ENCODE data around the gene S100A13. TPM values are rescaled to one million over a fixed set of nuclear protein-coding genes. Genes with fewer than 3 reads are reported as not detected.
"Not testable (repeated sequence)": the region's sequence is repeated elsewhere in the genome, so short reads cannot be mapped to it uniquely, and the experiment has no call there.

S100A13 gene
- total RNA-seq (1 to 10 TPM; 5.5 to 7.6 TPM), polyA plus RNA-seq (1.3 TPM)

DNA sequence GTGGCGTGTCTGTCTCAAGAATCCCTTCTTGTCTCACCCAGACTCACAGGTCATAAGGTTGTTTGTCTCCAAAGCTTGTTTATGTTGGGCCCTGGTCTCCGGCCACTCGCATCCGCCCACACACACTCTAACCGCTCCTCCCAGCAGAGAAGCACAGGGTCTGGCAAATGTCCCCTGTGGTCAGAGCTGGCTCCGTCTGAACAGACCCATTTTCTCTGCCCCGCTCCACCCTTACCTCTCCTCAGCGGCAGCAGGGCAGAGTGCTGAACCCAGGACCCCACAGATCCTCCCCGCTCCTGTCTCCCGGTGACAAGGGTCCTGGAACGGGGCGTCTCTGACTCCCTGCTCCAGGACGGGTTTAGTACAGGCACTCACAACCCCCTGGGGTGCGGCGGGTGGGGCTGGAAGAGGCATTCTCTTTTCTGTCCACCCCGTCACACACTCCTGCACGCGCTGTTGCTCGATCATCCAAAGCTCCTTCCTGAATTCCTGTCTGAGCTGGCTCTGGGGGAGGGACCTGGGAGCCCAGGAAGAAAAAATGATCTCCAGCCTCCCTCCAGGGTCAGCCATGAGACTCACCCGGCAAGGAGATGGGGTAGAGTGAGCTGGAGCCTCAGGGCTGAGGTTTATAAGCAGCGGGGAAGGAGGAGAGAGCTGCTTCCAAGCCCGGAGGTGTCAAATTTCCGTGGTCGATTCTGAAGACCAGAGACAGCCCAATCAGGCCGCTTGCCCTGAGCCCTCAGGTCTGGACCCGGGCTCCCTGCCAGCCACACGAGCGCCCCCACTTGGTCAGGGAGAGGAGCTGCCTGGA lies at the start of gene S100A13:
Gene S100A13, minus strand, starts transcription at position 602 of the 811 bp plus-strand sequence. CDS start 1,033 bp downstream, outside the sequence.
- no peaks in the 10 kb centered on the region for H3K36me3 ChIP-seq (ENCODE audit: insufficient read depth, low read length)
- H3K4me1 Mint-ChIP-seq = no peaks in the 10 kb centered on the region
- peaks cover 0 to 10% of the 10 kb centered on the region in 2 donors for H3K27me3 Mint-ChIP-seq
- no peaks in the 10 kb centered on the region for H3K4me1 ChIP-seq (ENCODE audit: insufficient read depth, low read length)
- CTCF ChIA-PET = no interaction called here
- H3K27ac Mint-ChIP-seq = peak within 1 kb of the TSS in 1 of 8 donors; percentile 36
- no peaks in the 10 kb centered on the region for H3K36me3 Mint-ChIP-seq
- no peaks in the 10 kb centered on the region for H3K9me3 Mint-ChIP-seq
- H3K4me3 Mint-ChIP-seq = no peak within 1 kb of the TSS
- H3K27ac ChIP-seq (ENCODE audit: low read depth, low read length) = peak within 1 kb of the TSS; percentile 68
- no peak within 1 kb of the TSS for H3K4me3 ChIP-seq (ENCODE audit: low read length)
- POLR2A ChIA-PET = no interaction called here
- no peaks in the 10 kb centered on the region for H3K9me3 ChIP-seq (ENCODE audit: low read length)
- DNase-seq = no peak
- no peaks in the 10 kb centered on the region for H3K27me3 ChIP-seq (ENCODE audit: insufficient read depth, low read length, poor library complexity, severe bottlenecking)

DNA sequence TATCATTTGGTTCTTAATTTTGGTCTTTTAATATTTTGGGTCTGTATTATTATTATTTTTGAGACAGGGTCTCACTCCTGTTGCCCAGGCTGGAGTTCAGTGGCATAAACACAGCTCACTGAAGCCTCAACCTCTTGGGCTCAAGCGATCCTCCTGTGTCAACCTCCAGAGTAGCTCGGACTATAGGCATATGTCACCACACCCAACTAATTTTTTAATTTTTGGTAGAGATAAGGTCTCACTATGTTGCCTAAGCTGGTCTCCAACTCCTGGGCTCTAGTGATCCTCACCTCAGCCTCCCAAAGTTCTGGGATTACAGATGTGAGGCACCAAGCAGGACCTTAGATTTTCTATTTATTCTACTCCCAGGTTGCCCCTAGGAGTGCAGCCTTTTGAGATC lies 46.2 kb upstream of the S100A13 start:
- Mint-ChIP-seq H3K27me3 (peaks cover 12 to 21% of the 10 kb centered on the region in 2 donors), H3K27ac (peak overlapping the region in 2 of 8 donors; percentile 72 to 93), H3K4me1 (peaks cover 11 to 27% (median 13%) of the 10 kb centered on the region in 3 donors), H3K9me3 (no peaks in the 10 kb centered on the region), H3K4me3 (peak overlapping the region; percentile 18 to 80 (median 67)), H3K36me3 (peaks cover 0 to 1% (median under 1%) of the 10 kb centered on the region in 3 donors)
- Histone ChIP-seq H3K27ac (ENCODE audit: low read depth, low read length) (no peak overlapping the region), H3K36me3 (ENCODE audit: insufficient read depth, low read length) (peaks cover 4% of the 10 kb centered on the region), H3K9me3 (ENCODE audit: low read length) (no peaks in the 10 kb centered on the region), H3K27me3 (ENCODE audit: insufficient read depth, low read length, poor library complexity, severe bottlenecking) (peaks cover 18% of the 10 kb centered on the region), H3K4me3 (ENCODE audit: low read length) (no peak overlapping the region), H3K4me1 (ENCODE audit: insufficient read depth, low read length) (peaks cover 35% of the 10 kb centered on the region)
- ChIA-PET POLR2A (no interaction called here), CTCF (interaction anchor here (0.7 to 1.4 kb wide), 2 partner anchors 14 to 163 kb away, joined by 3 to 4 read pairs; no protein-coding TSS in a partner anchor)
- no peak for DNase-seq

DNA sequence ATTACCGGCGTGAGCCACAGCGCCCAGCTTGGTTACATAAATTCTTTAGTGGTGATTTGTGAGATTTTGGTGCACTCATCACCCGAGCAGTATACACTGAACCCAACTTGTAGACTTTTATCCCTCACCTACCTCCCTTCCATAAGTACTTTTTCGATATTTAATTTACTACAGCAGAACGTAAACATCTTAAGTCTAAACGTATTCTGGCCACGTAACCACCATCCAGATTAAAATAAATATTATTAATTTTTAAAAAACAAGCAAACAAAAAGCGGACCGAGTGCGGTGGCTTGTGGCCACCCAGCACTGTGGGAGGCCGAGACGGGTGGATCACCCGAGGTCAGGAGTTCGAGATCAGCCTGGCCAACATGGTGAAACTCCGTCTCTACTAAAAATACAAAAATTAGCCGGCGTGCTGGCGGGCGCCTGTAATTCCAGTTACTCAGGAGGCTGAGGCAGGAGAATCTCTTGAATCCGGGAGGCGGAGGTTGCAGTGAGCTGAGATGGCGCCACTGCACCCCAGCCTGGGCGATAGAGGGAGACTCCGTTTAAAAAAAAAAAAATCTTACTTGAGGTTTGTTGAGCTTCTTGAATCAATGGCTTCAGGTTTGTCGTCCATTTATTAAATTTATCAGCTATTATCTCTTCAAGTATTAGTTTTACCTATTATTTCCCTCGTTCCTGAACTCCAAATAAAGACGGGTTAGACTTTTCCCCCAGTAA lies 44.5 kb upstream of the S100A13 start:
- CTCF ChIA-PET = interaction anchor here (0.7 to 2.0 kb wide), 7 partner anchors 9 to 314 kb away, joined by 3 to 6 read pairs (median 3); partner anchors contain the start of genes RAB13 and SNAPIN
- Histone ChIP-seq H3K36me3 (ENCODE audit: insufficient read depth, low read length) (peaks cover 22% of the 10 kb centered on the region), H3K4me1 (ENCODE audit: insufficient read depth, low read length) (peaks cover 30% of the 10 kb centered on the region), H3K27ac (ENCODE audit: low read depth, low read length) (peak overlapping the region; percentile 84), H3K4me3 (ENCODE audit: low read length) (peak overlapping the region; percentile 92)
- not testable (repeated sequence) for H3K27ac Mint-ChIP-seq; H3K9me3 Mint-ChIP-seq; H3K27me3 Mint-ChIP-seq; H3K4me3 Mint-ChIP-seq; H3K9me3 ChIP-seq (ENCODE audit: low read length); H3K27me3 ChIP-seq (ENCODE audit: insufficient read depth, low read length, poor library complexity, severe bottlenecking)
- Mint-ChIP-seq H3K36me3 (peaks cover 9 to 18% (median 13%) of the 10 kb centered on the region in 3 donors), H3K4me1 (peaks cover 11 to 21% (median 12%) of the 10 kb centered on the region in 3 donors)
- POLR2A ChIA-PET = interaction anchor here (0.6 to 2.6 kb wide), 6 partner anchors 12 to 319 kb away, joined by 3 to 18 read pairs (median 7); partner anchors contain the start of genes CHTOP, JTB and RPS27
- peak in 2 of 5 donors; percentile 28 to 67 for DNase-seq

DNA sequence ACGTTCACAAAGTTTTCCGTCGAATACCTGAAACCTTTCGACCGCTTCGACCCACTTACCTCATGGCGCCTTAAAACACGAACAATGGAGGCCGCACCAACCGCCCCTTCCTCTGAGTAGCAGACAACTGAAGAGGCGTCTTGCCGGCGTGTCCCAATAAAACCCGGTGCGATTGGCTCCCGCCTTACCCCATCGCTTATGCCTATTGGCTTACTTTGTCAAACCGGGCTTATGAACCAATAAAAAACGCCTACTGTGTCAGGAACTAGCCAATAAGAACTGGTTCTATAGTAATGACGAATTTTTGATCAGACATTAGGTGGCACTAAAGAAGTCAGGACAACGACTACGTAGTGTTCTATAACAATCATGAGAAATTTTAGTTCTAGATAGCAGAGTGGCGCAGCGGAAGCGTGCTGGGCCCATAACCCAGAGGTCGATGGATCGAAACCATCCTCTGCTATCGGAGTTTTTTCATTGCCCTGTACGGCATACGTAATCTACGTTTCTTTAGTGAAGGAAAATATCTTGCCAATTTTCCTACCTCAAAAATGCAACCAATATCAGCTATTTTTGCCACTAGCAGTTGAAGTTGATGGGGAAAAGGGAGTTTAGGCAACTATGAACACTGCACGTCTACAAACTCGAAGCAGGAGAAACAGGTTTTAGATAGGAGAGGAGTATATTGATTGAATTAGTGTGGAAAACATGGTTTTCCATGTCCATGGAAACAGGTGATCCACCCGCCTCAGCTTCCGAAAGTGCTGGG lies 43.7 kb upstream of the S100A13 start, which contains the start of gene ILF2:
Gene ILF2, minus strand, starts transcription at position 135 of the 769 bp plus-strand sequence. Its CDS starts 71 bp downstream, at position 64.
- Mint-ChIP-seq H3K4me1 (peaks cover 11 to 21% (median 12%) of the 10 kb centered on the region in 3 donors), H3K9me3 (no peaks in the 10 kb centered on the region), H3K27me3 (peaks cover 0 to under 1% of the 10 kb centered on the region in 2 donors), H3K4me3 (no peak within 1 kb of the TSS), H3K27ac (peak within 1 kb of the TSS in 1 of 8 donors; percentile 93), H3K36me3 (peaks cover 9 to 25% (median 12%) of the 10 kb centered on the region in 3 donors)
- peak within 1 kb of the TSS; percentile 92 for H3K4me3 ChIP-seq (ENCODE audit: low read length)
- peaks cover 29% of the 10 kb centered on the region for H3K36me3 ChIP-seq (ENCODE audit: insufficient read depth, low read length)
- DNase-seq = peak; percentile 92 to 98 (median 98)
- H3K4me1 ChIP-seq (ENCODE audit: insufficient read depth, low read length) = peaks cover 30% of the 10 kb centered on the region
- H3K9me3 ChIP-seq (ENCODE audit: low read length) = no peaks in the 10 kb centered on the region
- peak within 1 kb of the TSS; percentile 92 for H3K27ac ChIP-seq (ENCODE audit: low read depth, low read length)
- no peaks in the 10 kb centered on the region for H3K27me3 ChIP-seq (ENCODE audit: insufficient read depth, low read length, poor library complexity, severe bottlenecking)
- CTCF ChIA-PET = interaction anchor here (0.7 to 2.5 kb wide), 5 partner anchors 10 to 315 kb away, joined by 3 to 8 read pairs (median 4); partner anchors contain the start of genes RAB13 and SNAPIN
- POLR2A ChIA-PET = interaction anchor here (0.6 to 2.6 kb wide), 5 partner anchors 11 to 320 kb away, joined by 3 to 18 read pairs (median 8); partner anchors contain the start of genes CHTOP, JTB and RPS27

DNA sequence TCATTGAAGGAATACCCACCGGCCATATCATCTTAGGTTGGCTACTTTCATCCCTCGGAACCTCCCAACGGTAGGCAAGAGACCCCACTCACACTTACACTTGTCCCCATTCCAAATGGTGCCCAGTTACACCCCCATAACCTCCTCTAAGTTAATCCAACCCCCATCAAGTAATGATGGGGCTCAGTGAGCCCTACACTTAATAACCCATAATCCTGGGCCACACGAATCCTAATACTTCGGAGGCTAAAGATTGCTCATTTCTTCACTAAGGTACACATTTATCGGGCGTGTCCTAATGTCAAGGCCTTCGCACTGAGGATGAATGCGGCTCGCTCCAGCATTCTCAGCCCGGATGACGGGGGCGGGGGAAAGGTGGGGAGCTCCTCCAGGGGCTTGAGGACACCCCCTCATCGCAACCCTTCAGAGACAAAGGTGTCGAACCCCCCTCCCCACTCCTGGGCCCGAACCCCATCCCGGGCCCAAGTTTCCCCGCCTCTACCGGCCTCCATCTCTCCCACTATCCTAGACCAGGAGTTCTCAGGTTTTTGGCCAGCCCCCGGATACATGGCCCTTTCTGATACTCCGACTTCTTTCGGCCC lies 43.1 kb upstream of the S100A13 start:
- Mint-ChIP-seq H3K9me3 (no peaks in the 10 kb centered on the region), H3K27me3 (peaks cover 0 to 1% of the 10 kb centered on the region in 2 donors), H3K4me1 (peaks cover 12 to 21% (median 14%) of the 10 kb centered on the region in 3 donors), H3K4me3 (no peak overlapping the region), H3K36me3 (peaks cover 9 to 32% (median 15%) of the 10 kb centered on the region in 3 donors), H3K27ac (peak overlapping the region in 1 of 8 donors; percentile 93)
- peak overlapping the region; percentile 92 for H3K27ac ChIP-seq (ENCODE audit: low read depth, low read length)
- no peaks in the 10 kb centered on the region for H3K27me3 ChIP-seq (ENCODE audit: insufficient read depth, low read length, poor library complexity, severe bottlenecking)
- no peaks in the 10 kb centered on the region for H3K9me3 ChIP-seq (ENCODE audit: low read length)
- H3K36me3 ChIP-seq (ENCODE audit: insufficient read depth, low read length) = peaks cover 36% of the 10 kb centered on the region
- H3K4me3 ChIP-seq (ENCODE audit: low read length) = peak overlapping the region; percentile 91
- ChIA-PET CTCF (interaction anchor here (2.5 kb wide), 1 partner anchor 11 kb away, joined by 8 read pairs; the partner anchor contains the start of gene SNAPIN), POLR2A (interaction anchor here (1.5 to 2.6 kb wide), 2 partner anchors 11 to 36 kb away, joined by 3 to 18 read pairs; partner anchors contain the start of gene CHTOP)
- DNase-seq = no peak
- H3K4me1 ChIP-seq (ENCODE audit: insufficient read depth, low read length) = peaks cover 30% of the 10 kb centered on the region

DNA sequence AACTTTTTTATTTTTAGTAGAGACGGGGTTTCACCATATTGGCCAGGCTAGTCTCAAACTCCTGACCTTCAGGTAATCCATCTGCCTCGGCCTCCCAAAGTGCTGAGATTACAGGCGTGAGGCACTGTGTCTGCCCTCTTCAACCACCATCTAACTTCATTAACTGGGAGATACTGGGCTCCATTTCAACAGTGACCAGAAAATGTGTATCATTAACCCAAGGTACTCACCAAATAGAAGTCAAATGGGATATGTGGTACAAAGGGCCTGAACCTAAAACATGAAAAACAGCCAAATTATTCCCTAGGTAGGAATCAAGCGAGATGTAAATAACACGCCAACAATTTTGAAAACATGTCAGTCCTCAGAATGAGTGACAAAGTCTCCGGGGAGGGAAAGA lies 42.3 kb upstream of the S100A13 start:
- Histone ChIP-seq H3K4me3 (ENCODE audit: low read length) (peak overlapping the region; percentile 91), H3K9me3 (ENCODE audit: low read length) (no peaks in the 10 kb centered on the region), H3K27ac (ENCODE audit: low read depth, low read length) (peak overlapping the region; percentile 92), H3K36me3 (ENCODE audit: insufficient read depth, low read length) (peaks cover 43% of the 10 kb centered on the region), H3K27me3 (ENCODE audit: insufficient read depth, low read length, poor library complexity, severe bottlenecking) (no peaks in the 10 kb centered on the region), H3K4me1 (ENCODE audit: insufficient read depth, low read length) (peaks cover 30% of the 10 kb centered on the region)
- Mint-ChIP-seq H3K4me3 (no peak overlapping the region), H3K27me3 (peaks cover 0 to 1% of the 10 kb centered on the region in 2 donors), H3K4me1 (peaks cover 12 to 21% (median 14%) of the 10 kb centered on the region in 3 donors), H3K9me3 (no peaks in the 10 kb centered on the region), H3K27ac (peak overlapping the region in 1 of 8 donors; percentile 93), H3K36me3 (peaks cover 13 to 40% (median 18%) of the 10 kb centered on the region in 3 donors)
- POLR2A ChIA-PET = interaction anchor here (1.5 kb wide), 1 partner anchor 10 kb away, joined by 3 read pairs; no protein-coding TSS in a partner anchor
- CTCF ChIA-PET = interaction anchor here (2.5 kb wide), 1 partner anchor 10 kb away, joined by 8 read pairs; the partner anchor contains the start of gene SNAPIN
- no peak for DNase-seq
